Stomach smooth muscle (tissue), 2 donors: Measurements from ENCODE around the gene TMEM243.
"Not testable (repeated sequence)": the region's sequence is repeated elsewhere in the genome, so short reads cannot be mapped to it uniquely, and the experiment has no call there.

Experiments used
- H3K27ac ChIP-seq: one replicate; pipeline ENCODE4 v1.7.0; 2013; ENCODE audit warnings: mild to moderate bottlenecking, low read length, inconsistent platforms
- H3K27me3 ChIP-seq, 2 donors: one replicate each; pipeline ENCODE4 v1.7.0; 2013; ENCODE audit warnings: low read length in 2 of 2; ENCODE audit not compliant: insufficient read depth in 2 of 2, control insufficient read depth in 1 of 2
- H3K36me3 ChIP-seq, 2 donors: one replicate each; pipeline ENCODE4 v1.7.0; 2013; ENCODE audit warnings: low read length in 2 of 2; ENCODE audit not compliant: control insufficient read depth in 2 of 2, insufficient read depth in 2 of 2
- H3K4me1 ChIP-seq: one replicate; pipeline ENCODE4 v1.7.0; 2013; ENCODE audit warnings: low read length; ENCODE audit not compliant: control insufficient read depth, insufficient read depth
- H3K4me3 ChIP-seq, 2 donors: one replicate each; pipeline ENCODE4 v1.7.0; 2013; ENCODE audit warnings: low read length in 2 of 2
- H3K9ac ChIP-seq, 2 donors: one replicate each; pipeline ENCODE4 v1.7.0; 2013; ENCODE audit warnings: low read length in 2 of 2, mild to moderate bottlenecking in 1 of 2
- H3K9me3 ChIP-seq, 2 donors: one replicate each; pipeline ENCODE4 v1.7.0; 2013; ENCODE audit warnings: low read length in 2 of 2; ENCODE audit not compliant: control insufficient read depth in 2 of 2
- donor health status: healthy.
- donor health status: Pancreatic carcinoma.

The TMEM243 gene

DNA sequence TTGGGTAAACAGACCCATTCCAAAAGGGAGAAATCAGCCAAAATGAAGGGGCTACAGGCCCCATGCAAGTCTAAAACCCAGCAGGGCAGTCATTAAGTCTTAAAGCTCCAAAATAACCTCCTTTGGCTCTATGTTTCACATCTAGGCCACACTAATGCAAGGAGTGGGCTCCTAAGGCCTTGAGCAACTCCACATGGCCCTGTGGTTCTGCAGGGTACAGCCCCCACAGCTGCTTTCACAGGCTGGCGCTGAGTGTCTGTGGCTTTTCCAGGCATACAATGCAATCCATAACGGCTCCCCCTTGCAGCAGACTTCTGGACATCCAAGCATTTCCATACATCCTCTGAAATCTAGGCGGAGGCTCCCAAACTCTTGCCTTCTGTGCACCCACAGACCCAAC is 9.0 kb downstream of the TMEM243 start:
- no peak overlapping the region for H3K27ac ChIP-seq

DNA sequence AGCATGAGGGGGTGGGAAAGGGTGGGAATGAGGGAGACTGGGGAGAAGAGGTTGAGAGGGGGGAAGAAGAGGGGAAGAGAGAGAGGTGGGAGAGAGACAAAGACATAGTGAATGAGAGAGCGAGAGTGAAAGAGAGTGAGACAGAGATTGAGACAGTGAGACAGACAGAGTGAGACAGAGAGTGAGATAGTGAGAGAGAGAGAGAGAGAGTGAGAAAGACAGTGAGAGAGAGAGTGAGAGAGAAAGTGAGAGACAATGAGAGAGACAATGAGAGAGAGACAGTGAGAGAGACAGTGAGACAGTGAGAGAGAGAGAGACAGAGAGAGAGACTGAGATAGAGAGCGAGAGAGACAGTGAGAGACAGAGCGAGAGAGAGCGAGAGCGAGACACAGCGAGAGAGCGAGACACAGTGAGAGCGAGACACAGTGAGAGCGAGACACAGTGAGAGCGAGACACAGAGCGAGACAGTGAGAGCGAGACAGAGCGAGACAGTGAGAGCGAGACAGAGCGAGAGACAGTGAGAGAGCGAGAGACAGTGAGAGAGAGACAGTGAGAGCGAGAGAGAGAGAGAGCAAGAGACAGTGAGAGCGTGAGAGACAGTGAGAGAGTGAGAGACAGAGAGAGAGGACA is 10.1 kb downstream of the TMEM243 start:
- Histone ChIP-seq H3K27ac (no peak overlapping the region), H3K36me3 (no peaks in the 10 kb centered on the region), H3K9me3 (no peaks in the 10 kb centered on the region), H3K4me3 (no peak overlapping the region), H3K9ac (no peak overlapping the region), H3K27me3 (no peaks in the 10 kb centered on the region), H3K4me1 (no peaks in the 10 kb centered on the region)

More for the DNA sequence above, 9.0 kb downstream of the TMEM243 start:
- Histone ChIP-seq H3K9ac (no peak overlapping the region), H3K36me3 (no peaks in the 10 kb centered on the region), H3K4me1 (no peaks in the 10 kb centered on the region), H3K4me3 (no peak overlapping the region), H3K27me3 (no peaks in the 10 kb centered on the region), H3K9me3 (no peaks in the 10 kb centered on the region)

- Histone ChIP-seq H3K4me3 (no peak overlapping the region), H3K27me3 (no peaks in the 10 kb centered on the region), H3K36me3 (no peaks in the 10 kb centered on the region), H3K9me3 (no peaks in the 10 kb centered on the region), H3K27ac (no peak overlapping the region), H3K4me1 (no peaks in the 10 kb centered on the region), H3K9ac (no peak overlapping the region)
Measured at GRCh38 chr7:87206361-87206760, 13.2 kb downstream of the TMEM243 start.

GRCh38 chr7:87205701-87206100 is 13.8 kb downstream of the TMEM243 start:
- not testable (repeated sequence) for H3K4me1 ChIP-seq, H3K9me3 ChIP-seq, H3K4me3 ChIP-seq, H3K27me3 ChIP-seq, H3K27ac ChIP-seq, H3K9ac ChIP-seq, H3K36me3 ChIP-seq

- H3K36me3 ChIP-seq: no peaks in the 10 kb centered on the region
Measured at GRCh38 chr7:87204933-87205332, 14.6 kb downstream of the TMEM243 start.

GRCh38 chr7:87203929-87204328 is 15.6 kb downstream of the TMEM243 start:
- not testable (repeated sequence) for H3K27ac ChIP-seq, H3K27me3 ChIP-seq, H3K9ac ChIP-seq, H3K4me3 ChIP-seq, H3K9me3 ChIP-seq, H3K4me1 ChIP-seq, H3K36me3 ChIP-seq

More at GRCh38 chr7:87204933-87205332, 14.6 kb downstream of the TMEM243 start:
- no peaks in the 10 kb centered on the region for H3K4me1 ChIP-seq
- no peak overlapping the region for H3K27ac ChIP-seq
- H3K9me3 ChIP-seq: no peaks in the 10 kb centered on the region
- H3K9ac ChIP-seq: no peak overlapping the region
- no peaks in the 10 kb centered on the region for H3K27me3 ChIP-seq
- H3K4me3 ChIP-seq: no peak overlapping the region

- H3K9ac ChIP-seq: no peak overlapping the region
- no peaks in the 10 kb centered on the region for H3K27me3 ChIP-seq
- no peaks in the 10 kb centered on the region for H3K36me3 ChIP-seq
- no peak overlapping the region for H3K27ac ChIP-seq
- no peaks in the 10 kb centered on the region for H3K9me3 ChIP-seq
- H3K4me3 ChIP-seq: no peak overlapping the region
- H3K4me1 ChIP-seq: no peaks in the 10 kb centered on the region
Measured at GRCh38 chr7:87202705-87203104, 16.8 kb downstream of the TMEM243 start.

DNA sequence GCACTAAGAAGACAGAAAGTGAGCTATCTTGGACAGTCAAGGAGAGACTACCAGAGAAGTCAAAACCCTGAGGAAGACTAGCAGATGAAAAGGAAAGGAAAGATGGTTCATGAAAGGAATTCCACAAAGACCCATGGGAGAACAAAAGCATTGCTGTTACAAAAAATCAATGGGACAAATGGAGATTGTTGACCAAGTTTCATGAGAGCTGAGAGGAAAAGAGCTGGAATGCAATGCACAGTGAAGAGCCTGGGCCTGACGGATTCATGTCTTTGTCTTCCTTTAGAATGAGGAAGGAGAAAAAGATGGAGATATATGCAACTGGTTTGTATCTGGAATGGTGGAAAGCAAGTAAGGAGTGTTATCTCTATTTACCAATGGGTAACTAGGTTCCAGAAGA is 17.3 kb downstream of the TMEM243 start:
- Histone ChIP-seq H3K9ac (no peak overlapping the region), H3K4me1 (no peaks in the 10 kb centered on the region), H3K4me3 (no peak overlapping the region), H3K9me3 (no peaks in the 10 kb centered on the region), H3K27ac (no peak overlapping the region), H3K36me3 (no peaks in the 10 kb centered on the region), H3K27me3 (no peaks in the 10 kb centered on the region)

DNA sequence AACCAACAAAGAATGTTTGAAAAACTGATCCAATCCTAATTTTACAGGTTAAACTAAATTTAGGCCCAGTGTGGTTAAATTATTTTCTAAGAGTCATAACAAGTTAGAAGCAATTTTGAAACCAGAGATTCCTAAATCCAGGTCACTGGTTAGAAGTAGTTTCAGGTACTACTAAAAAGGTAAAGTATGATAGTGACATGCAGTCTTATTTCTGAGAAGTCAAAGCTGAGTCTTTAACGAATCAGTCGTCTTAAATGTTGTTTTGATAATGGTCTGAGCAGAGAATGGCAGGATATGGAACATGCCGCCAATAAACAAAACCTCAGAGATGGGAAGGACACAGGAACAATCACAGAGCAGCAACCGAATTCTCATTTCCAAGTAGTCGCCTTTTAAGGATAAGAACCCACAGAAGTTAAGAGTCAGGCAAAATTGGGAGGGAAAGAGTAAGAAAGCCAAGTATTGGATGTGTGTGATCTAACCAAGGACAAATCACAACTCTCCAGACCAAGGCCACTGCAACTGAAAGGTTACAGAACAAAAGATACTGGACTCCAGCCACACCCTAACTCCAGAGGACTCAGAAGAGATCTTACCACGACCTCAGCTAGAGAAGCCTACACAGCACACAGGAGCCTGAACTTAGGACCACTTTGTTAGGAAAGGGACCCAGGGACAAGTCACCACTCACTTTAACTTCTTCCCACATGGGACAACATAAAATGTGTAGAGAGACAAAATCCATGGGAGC is 19.7 kb downstream of the TMEM243 start:
- no peaks in the 10 kb centered on the region for H3K27me3 ChIP-seq
- H3K4me3 ChIP-seq: no peak overlapping the region
- no peak overlapping the region for H3K9ac ChIP-seq
- H3K4me1 ChIP-seq: no peaks in the 10 kb centered on the region
- peaks cover 8 to 12% of the 10 kb centered on the region in 2 donors for H3K36me3 ChIP-seq
- H3K27ac ChIP-seq: no peak overlapping the region
- H3K9me3 ChIP-seq: no peaks in the 10 kb centered on the region

- H3K9ac ChIP-seq: no peak overlapping the region
- H3K27ac ChIP-seq: no peak overlapping the region
- H3K4me1 ChIP-seq: no peaks in the 10 kb centered on the region
- no peak overlapping the region for H3K4me3 ChIP-seq
- no peaks in the 10 kb centered on the region for H3K27me3 ChIP-seq
- H3K9me3 ChIP-seq: no peaks in the 10 kb centered on the region
- peaks cover 11 to 13% of the 10 kb centered on the region in 2 donors for H3K36me3 ChIP-seq
Measured at GRCh38 chr7:87199241-87199640, 20.3 kb downstream of the TMEM243 start.

DNA sequence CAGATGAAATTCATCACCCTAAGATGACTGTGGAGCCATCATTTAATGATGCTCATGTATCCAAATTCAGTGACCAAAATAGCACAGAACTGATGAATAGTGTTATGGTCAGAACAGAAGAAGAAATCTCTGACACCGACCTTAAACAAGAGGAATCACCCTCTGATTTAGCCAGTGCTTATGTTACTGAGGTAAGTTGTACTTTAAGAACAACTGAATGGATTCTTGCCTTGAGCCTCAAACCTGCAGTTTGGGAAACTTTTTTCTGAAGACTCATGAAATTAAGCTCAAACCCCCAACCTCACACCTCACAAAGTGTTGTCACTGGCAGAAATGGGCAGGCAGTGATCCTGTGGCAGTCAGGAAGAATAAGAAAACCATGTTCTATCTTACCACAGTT is 25.6 kb downstream of the TMEM243 start:
- no peaks in the 10 kb centered on the region for H3K9me3 ChIP-seq

More for the DNA sequence above, 25.6 kb downstream of the TMEM243 start:
- Histone ChIP-seq H3K36me3 (peaks cover 30 to 31% of the 10 kb centered on the region in 2 donors), H3K9ac (no peak overlapping the region), H3K27me3 (no peaks in the 10 kb centered on the region), H3K4me1 (peaks cover 3% of the 10 kb centered on the region), H3K4me3 (no peak overlapping the region), H3K27ac (no peak overlapping the region)
